GM12878 (cell line): Measurements from ENCODE around the gene DLL1. TPM values are rescaled to one million over a fixed set of nuclear protein-coding genes. Genes with fewer than 3 reads are reported as not detected.

Source experiments
- microRNA-seq: library from miRNA; unstranded; fragments of <30 nt; microRNA quantifications from one replicate; pipeline ENCODE4, GENCODE V29; 2018
- polyA plus RNA-seq, 11 experiments: library from polyadenylated mRNA; depleted of rRNA in 4 of 11; unstranded in 6 of 11; stranded (reverse) in 5 of 11; fragments of >200 nt; fragmentation: Nextera tagmentation in 4 of 11; fragmentation: Illumina TruSeq in 1 of 11; extraction: Ambion mirVana in 4 of 11; extraction: Trizol in 1 of 11; gene quantifications; 1 replicate in 1 of 11; 2 replicates in 10 of 11; pipeline versions ENCODE4 v1.2.1 to v1.2.3, GENCODE V29; 2011 to 2016; ENCODE audit warnings: inconsistent platforms in 2 of 11, missing spikeins in 2 of 11, low read depth in 1 of 11
- small RNA-seq: library from RNA; depleted of rRNA; stranded (forward); fragments of <200 nt; gene quantifications from one replicate; pipeline ENCODE3, GENCODE V24; 2014
- total RNA-seq, 4 experiments: library from RNA; depleted of rRNA in 3 of 4; stranded (reverse); fragments of >200 nt in 3 of 4; fragmentation: Illumina TruSeq in 1 of 4; extraction: Trizol in 1 of 4; gene quantifications; 2 replicates each; pipeline versions ENCODE4 v1.2.1 to v1.2.3, GENCODE V29; 2013 to 2021

The DLL1 gene
- total and polyA plus RNA-seq, 10 of the 15 experiments (the other 5 are each of a cell fraction or from before 2014, with no cell fraction given): 0.02 to 0.80 (median 0.19) TPM

Small RNA genes lying within 50 kb of the gene (microRNA-seq; reads per million reads assigned to microRNA genes)
- not detected for gene MIR4644

Small RNA genes lying within 50 kb of the gene (small RNA-seq; reads per million reads assigned to genes)
- not detected for gene MIR4644

Other genes starting within 250 kb of the DLL1 start
- gene FAM120B, start 15.7 kb upstream of the DLL1 start, total RNA-seq (2014; rRNA removed): 12.8 and 13.0 TPM in 2 replicates
- gene FAM120B, start 15.7 kb upstream of the DLL1 start, total RNA-seq (2014; rRNA removed; fragmentation: Illumina TruSeq; extraction: Trizol): 13.4 and 13.9 TPM in 2 replicates
- gene FAM120B, start 15.7 kb upstream of the DLL1 start, total RNA-seq (2021): 20.2 and 20.8 TPM in 2 replicates
- gene FAM120B, start 15.7 kb upstream of the DLL1 start, polyA plus RNA-seq (2011; rRNA removed): 13.7 TPM in 2 replicates
- gene FAM120B, start 15.7 kb upstream of the DLL1 start, polyA plus RNA-seq (2014; fragmentation: Illumina TruSeq; extraction: Trizol): 19.6 and 24.6 TPM in 2 replicates
- gene FAM120B, start 15.7 kb upstream of the DLL1 start, polyA plus RNA-seq (2014; fragmentation: Nextera tagmentation; extraction: Ambion mirVana): 1 to 10 TPM; 3.3 to 4.8 TPM
- gene FAM120B, start 15.7 kb upstream of the DLL1 start, polyA plus RNA-seq (2014; rRNA removed): 16.4 and 16.9 TPM in 2 replicates
- gene FAM120B, start 15.7 kb upstream of the DLL1 start, polyA plus RNA-seq (2016; fragmentation: Nextera tagmentation; extraction: Ambion mirVana): 10 to 100 TPM; 21.1 to 21.6 TPM